ENCODE results near the gene LSM12. TPM values are rescaled to one million over a fixed set of nuclear protein-coding genes. Genes with fewer than 3 reads are reported as not detected.

The LSM12 gene
- total and polyA plus RNA-seq, 4 donors: 14.8 to 54.6 (median 35.6) TPM

GRCh38 chr17:44109312-44109630 lies 42.8 kb upstream of the LSM12 start:
- 57 to 76% methylated on average over 4 of the region's 4 CpGs for WGBS, 2 donors
- H3K4me1 ChIP-seq (ENCODE audit: control insufficient read depth in 5 of 5, insufficient read depth in 5 of 5, low read length in 5 of 5): peaks cover 13 to 61% (median 46%) of the 10 kb centered on the region in 5 donors
- ATAC-seq (ENCODE audit: insufficient read depth, low FRiP score): no peak

GRCh38 chr17:44108440-44109311 lies 42.2 kb upstream of the LSM12 start:
- peaks cover 0 to 13% (median 7%) of the 10 kb centered on the region in 4 donors for H3K36me3 ChIP-seq (ENCODE audit: control insufficient read depth in 4 of 4, insufficient read depth in 4 of 4, low read length in 4 of 4)

More at GRCh38 chr17:44109312-44109630, 42.8 kb upstream of the LSM12 start:
- TF ChIP-seq CTCF (IDR thresholded peaks at IDR 0.05; ENCODE audit: control extremely low read depth, extremely low read depth): no peak
- no peaks in the 10 kb centered on the region for H3K9me3 ChIP-seq (ENCODE audit: control insufficient read depth in 4 of 4, insufficient read depth in 3 of 4, low read length in 3 of 4)
- H3K27ac ChIP-seq (ENCODE audit: low read depth in 1 of 2, low read length in 1 of 2): peak overlapping the region; percentile 44 to 86
- H3K4me3 ChIP-seq: no peak overlapping the region
- H3K9ac ChIP-seq (ENCODE audit: insufficient read depth in 1 of 2, low read length in 2 of 2): peak overlapping the region in 1 of 2 donors; percentile 65
- no peaks in the 10 kb centered on the region for H3K27me3 ChIP-seq (ENCODE audit: control insufficient read depth in 3 of 3, insufficient read depth in 3 of 3, low read length in 2 of 3)
- DNase-seq: no peak
- peaks cover 0 to 14% (median 9%) of the 10 kb centered on the region in 4 donors for H3K36me3 ChIP-seq (ENCODE audit: control insufficient read depth in 4 of 4, insufficient read depth in 4 of 4, low read length in 4 of 4)

DNA sequence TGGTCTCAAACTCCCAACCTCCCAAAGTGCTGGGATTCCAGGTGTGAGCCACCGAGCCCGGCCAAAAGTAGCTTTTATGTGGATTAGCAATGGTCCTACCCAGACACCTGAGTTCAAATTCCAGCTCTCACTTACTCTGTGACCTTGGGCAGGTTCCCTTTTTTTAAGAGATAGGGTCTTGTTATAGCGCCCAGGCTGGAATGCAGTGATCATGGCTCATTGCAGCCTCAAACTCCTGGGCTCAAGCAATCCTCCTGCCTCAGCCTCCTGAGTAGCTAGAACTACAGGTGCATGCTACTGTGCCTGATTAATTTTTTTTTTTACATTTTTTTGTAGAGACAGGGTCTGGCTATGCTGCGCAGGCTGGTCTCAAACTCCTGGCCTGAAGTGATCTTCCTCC lies 40.3 kb upstream of the LSM12 start:
- no peaks in the 10 kb centered on the region for H3K27me3 ChIP-seq (ENCODE audit: control insufficient read depth in 3 of 3, insufficient read depth in 3 of 3, low read length in 2 of 3)
- no peak for DNase-seq
- H3K4me3 ChIP-seq: no peak overlapping the region
- H3K27ac ChIP-seq (ENCODE audit: low read depth in 1 of 2, low read length in 1 of 2): peak overlapping the region in 1 of 2 donors; percentile 74
- no peak for ATAC-seq (ENCODE audit: insufficient read depth, low FRiP score)
- H3K36me3 ChIP-seq (ENCODE audit: control insufficient read depth in 4 of 4, insufficient read depth in 4 of 4, low read length in 4 of 4): peaks cover 0 to 13% (median 7%) of the 10 kb centered on the region in 4 donors
- H3K9ac ChIP-seq (ENCODE audit: insufficient read depth in 1 of 2, low read length in 2 of 2): no peak overlapping the region
- H3K4me1 ChIP-seq (ENCODE audit: control insufficient read depth in 5 of 5, insufficient read depth in 5 of 5, low read length in 5 of 5): peaks cover 4 to 53% (median 40%) of the 10 kb centered on the region in 5 donors
- no peaks in the 10 kb centered on the region for H3K9me3 ChIP-seq (ENCODE audit: control insufficient read depth in 4 of 4, insufficient read depth in 3 of 4, low read length in 3 of 4)
- WGBS, 2 donors: 98% methylated on average over 4 of the region's 4 CpGs
- TF ChIP-seq CTCF (IDR thresholded peaks at IDR 0.05; ENCODE audit: control extremely low read depth, extremely low read depth): no peak

More at GRCh38 chr17:44108440-44109311, 42.2 kb upstream of the LSM12 start:
- Histone ChIP-seq H3K9me3 (ENCODE audit: control insufficient read depth in 4 of 4, insufficient read depth in 3 of 4, low read length in 3 of 4) (no peaks in the 10 kb centered on the region), H3K27ac (ENCODE audit: low read depth in 1 of 2, low read length in 1 of 2) (peak overlapping the region; percentile 62 to 86), H3K9ac (ENCODE audit: insufficient read depth in 1 of 2, low read length in 2 of 2) (peak overlapping the region in 1 of 2 donors; percentile 65), H3K4me1 (ENCODE audit: control insufficient read depth in 5 of 5, insufficient read depth in 5 of 5, low read length in 5 of 5) (peaks cover 13 to 61% (median 46%) of the 10 kb centered on the region in 5 donors), H3K4me3 (no peak overlapping the region), H3K27me3 (ENCODE audit: control insufficient read depth in 3 of 3, insufficient read depth in 3 of 3, low read length in 2 of 3) (no peaks in the 10 kb centered on the region)
- TF ChIP-seq CTCF (IDR thresholded peaks at IDR 0.05; ENCODE audit: control extremely low read depth, extremely low read depth): no peak
- ATAC-seq (ENCODE audit: insufficient read depth, low FRiP score) (no peak), DNase-seq (peak; percentile 82 to 84 (median 84))
- 52 to 75% methylated on average over 16 of the region's 16 CpGs for WGBS, 2 donors

Data from lung (tissue), 12 donors.